ENCODE data around the gene HBG2.

HBG2 gene

GRCh38 chr11:5242933-5243815 is 11.4 kb downstream of the HBG2 start:
- no peak for TF ChIP-seq FOXP2 (optimal IDR thresholded peaks at IDR 0.05; ENCODE audit: borderline replicate concordance, extremely low read depth, extremely low read length, insufficient read depth)

- TF ChIP-seq TAF1 (IDR thresholded peaks at IDR 0.05; ENCODE audit: borderline replicate concordance, insufficient read depth, low read length) (no peak), SIN3A (IDR thresholded peaks at IDR 0.05; ENCODE audit: borderline replicate concordance, insufficient read depth, low read length) (no peak), FOXP2 (optimal IDR thresholded peaks at IDR 0.05; ENCODE audit: borderline replicate concordance, extremely low read depth, extremely low read length, insufficient read depth) (no peak), POLR2AphosphoS5 (IDR thresholded peaks at IDR 0.05; ENCODE audit: low read depth, low read length) (no peak)
- TF ChIP-seq, protein P1, sequence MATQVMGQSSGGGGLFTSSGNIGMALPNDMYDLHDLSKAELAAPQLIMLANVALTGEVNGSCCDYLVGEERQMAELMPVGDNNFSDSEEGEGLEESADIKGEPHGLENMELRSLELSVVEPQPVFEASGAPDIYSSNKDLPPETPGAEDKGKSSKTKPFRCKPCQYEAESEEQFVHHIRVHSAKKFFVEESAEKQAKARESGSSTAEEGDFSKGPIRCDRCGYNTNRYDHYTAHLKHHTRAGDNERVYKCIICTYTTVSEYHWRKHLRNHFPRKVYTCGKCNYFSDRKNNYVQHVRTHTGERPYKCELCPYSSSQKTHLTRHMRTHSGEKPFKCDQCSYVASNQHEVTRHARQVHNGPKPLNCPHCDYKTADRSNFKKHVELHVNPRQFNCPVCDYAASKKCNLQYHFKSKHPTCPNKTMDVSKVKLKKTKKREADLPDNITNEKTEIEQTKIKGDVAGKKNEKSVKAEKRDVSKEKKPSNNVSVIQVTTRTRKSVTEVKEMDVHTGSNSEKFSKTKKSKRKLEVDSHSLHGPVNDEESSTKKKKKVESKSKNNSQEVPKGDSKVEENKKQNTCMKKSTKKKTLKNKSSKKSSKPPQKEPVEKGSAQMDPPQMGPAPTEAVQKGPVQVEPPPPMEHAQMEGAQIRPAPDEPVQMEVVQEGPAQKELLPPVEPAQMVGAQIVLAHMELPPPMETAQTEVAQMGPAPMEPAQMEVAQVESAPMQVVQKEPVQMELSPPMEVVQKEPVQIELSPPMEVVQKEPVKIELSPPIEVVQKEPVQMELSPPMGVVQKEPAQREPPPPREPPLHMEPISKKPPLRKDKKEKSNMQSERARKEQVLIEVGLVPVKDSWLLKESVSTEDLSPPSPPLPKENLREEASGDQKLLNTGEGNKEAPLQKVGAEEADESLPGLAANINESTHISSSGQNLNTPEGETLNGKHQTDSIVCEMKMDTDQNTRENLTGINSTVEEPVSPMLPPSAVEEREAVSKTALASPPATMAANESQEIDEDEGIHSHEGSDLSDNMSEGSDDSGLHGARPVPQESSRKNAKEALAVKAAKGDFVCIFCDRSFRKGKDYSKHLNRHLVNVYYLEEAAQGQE (IDR thresholded peaks at IDR 0.05; ENCODE audit: insufficient read depth in 1 of 2, low read depth in 2 of 2, low read length in 2 of 2) = no peak
Measured at GRCh38 chr11:5242208-5242607, 12.4 kb downstream of the HBG2 start.

DNA sequence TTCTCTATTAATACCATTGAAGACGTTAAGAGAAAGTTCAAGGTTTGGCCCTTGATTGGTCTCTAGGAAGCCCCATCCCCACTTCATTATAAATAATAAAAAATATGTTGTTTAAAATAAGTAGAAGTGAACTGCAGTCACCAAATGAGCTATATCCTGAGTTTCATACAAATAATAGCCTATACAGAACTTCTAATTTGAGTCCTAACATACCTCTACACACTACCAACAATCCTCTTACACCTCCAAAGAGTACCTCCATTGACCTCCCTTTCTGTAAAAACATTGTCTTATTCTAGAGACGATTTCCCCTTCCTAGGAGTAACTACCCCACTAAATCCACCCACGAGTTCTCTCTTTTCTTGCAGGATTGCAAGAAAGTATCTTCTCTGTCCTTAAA is 13.1 kb downstream of the HBG2 start:
- no peak for TF ChIP-seq POLR2AphosphoS5 (IDR thresholded peaks at IDR 0.05; ENCODE audit: low read depth, low read length)
- TF ChIP-seq SIN3A (IDR thresholded peaks at IDR 0.05; ENCODE audit: borderline replicate concordance, insufficient read depth, low read length) = no peak
- TF ChIP-seq TAF1 (IDR thresholded peaks at IDR 0.05; ENCODE audit: borderline replicate concordance, insufficient read depth, low read length) = no peak

GRCh38 chr11:5240458-5240857 is 14.1 kb downstream of the HBG2 start:
- TF ChIP-seq SIN3A (IDR thresholded peaks at IDR 0.05; ENCODE audit: borderline replicate concordance, insufficient read depth, low read length) = no peak
- TF ChIP-seq FOXP2 (optimal IDR thresholded peaks at IDR 0.05; ENCODE audit: borderline replicate concordance, extremely low read depth, extremely low read length, insufficient read depth) = no peak

DNA sequence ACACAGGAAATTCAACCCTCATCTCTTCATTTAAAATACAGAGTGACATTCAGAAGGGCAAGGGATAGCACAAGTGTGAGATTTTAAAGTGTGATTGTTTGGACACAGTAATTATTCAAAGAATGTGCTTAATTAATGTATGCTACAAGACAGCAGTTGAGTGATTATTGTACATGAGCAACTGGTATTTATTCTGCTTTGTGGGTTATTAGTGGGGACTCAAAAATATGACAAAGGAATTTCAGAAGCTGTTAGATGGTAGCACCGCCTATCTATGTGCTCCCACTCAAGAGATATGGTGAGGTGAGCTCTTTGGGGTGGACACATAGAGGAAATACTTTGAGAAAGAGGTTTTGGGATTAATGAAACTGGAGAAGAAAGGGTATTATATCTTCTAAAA is 14.5 kb downstream of the HBG2 start:
- TF ChIP-seq POLR2AphosphoS5 (IDR thresholded peaks at IDR 0.05; ENCODE audit: low read depth, low read length) = no peak
- TF ChIP-seq FOXP2 (optimal IDR thresholded peaks at IDR 0.05; ENCODE audit: borderline replicate concordance, extremely low read depth, extremely low read length, insufficient read depth) = no peak
- no peak for TF ChIP-seq TAF1 (IDR thresholded peaks at IDR 0.05; ENCODE audit: borderline replicate concordance, insufficient read depth, low read length)
- no peak for TF ChIP-seq SIN3A (IDR thresholded peaks at IDR 0.05; ENCODE audit: borderline replicate concordance, insufficient read depth, low read length)
- TF ChIP-seq, protein P1 (IDR thresholded peaks at IDR 0.05; ENCODE audit: insufficient read depth in 1 of 2, low read depth in 2 of 2, low read length in 2 of 2) = no peak

GRCh38 chr11:5239046-5239445 is 15.5 kb downstream of the HBG2 start:
- TF ChIP-seq, protein P1 (IDR thresholded peaks at IDR 0.05; ENCODE audit: insufficient read depth in 1 of 2, low read depth in 2 of 2, low read length in 2 of 2) = no peak
- TF ChIP-seq SIN3A (IDR thresholded peaks at IDR 0.05; ENCODE audit: borderline replicate concordance, insufficient read depth, low read length) (no peak), FOXP2 (optimal IDR thresholded peaks at IDR 0.05; ENCODE audit: borderline replicate concordance, extremely low read depth, extremely low read length, insufficient read depth) (no peak), POLR2AphosphoS5 (IDR thresholded peaks at IDR 0.05; ENCODE audit: low read depth, low read length) (no peak), TAF1 (IDR thresholded peaks at IDR 0.05; ENCODE audit: borderline replicate concordance, insufficient read depth, low read length) (no peak)

Measured in PFSK-1 (cell line).